AG04449 (cell line): ENCODE results near the gene ZBTB8B.
"Not testable (repeated sequence)": the region's sequence is repeated elsewhere in the genome, so short reads cannot be mapped to it uniquely, and the experiment has no call there.

ENCODE experiments used
- CTCF ChIA-PET: fragments of 350-600 bp; formaldehyde crosslinking; extraction: SDS; loops from one replicate; lab custom pipeline; 2021; ENCODE audit warnings: antibody characterized with exemption; lab: Yijun Ruan, JAX
- POLR2A ChIA-PET: fragments of 400-600, 350-600 bp; formaldehyde crosslinking; extraction: SDS; loops from one replicate; lab custom pipeline; 2020; ENCODE audit warnings: antibody characterized with exemption, inconsistent platforms; lab: Yijun Ruan, JAX
- DNase-seq: peaks from one replicate; pipeline ENCODE4 v3.0.0-alpha.2; 2010; ENCODE audit warnings: low read depth, low spot score
- H3K4me3 ChIP-seq: 2 replicates; pipeline ENCODE4 v1.5.1; 2011; ENCODE audit warnings: low read depth, mild to moderate bottlenecking, control low read depth, low read length
- CTCF ChIP-seq: IDR thresholded peaks from one replicate; pipeline ENCODE4 v1.5.1; 2011; ENCODE audit warnings: mild to moderate bottlenecking, moderate library complexity, low read length, control low read depth, inconsistent platforms; ENCODE audit not compliant: insufficient read depth; ENCODE audit errors: missing control alignments

ZBTB8B gene

GRCh38 chr1:32468791-32469190 is 3.9 kb downstream of the ZBTB8B start:
- no peak overlapping the region for H3K4me3 ChIP-seq
- no peak for DNase-seq
- TF ChIP-seq CTCF, result no peak
- POLR2A ChIA-PET, result no interaction called here
- CTCF ChIA-PET, result no interaction called here

- H3K4me3 ChIP-seq, result no peak overlapping the region
- no peak for TF ChIP-seq CTCF
- ChIA-PET CTCF (interaction anchor here (0.8 kb wide), 1 partner anchor 25 kb away, joined by 3 read pairs; no protein-coding TSS in a partner anchor), POLR2A (no interaction called here)
- no peak for DNase-seq
Measured at GRCh38 chr1:32470431-32470830, 5.6 kb downstream of the ZBTB8B start.

- POLR2A ChIA-PET, result no interaction called here
- CTCF ChIA-PET, result interaction anchor here (0.8 kb wide), 1 partner anchor 25 kb away, joined by 3 read pairs; no protein-coding TSS in a partner anchor
Measured at GRCh38 chr1:32470991-32471694, 6.3 kb downstream of the ZBTB8B start.

GRCh38 chr1:32471695-32472362 is 7.0 kb downstream of the ZBTB8B start:
- no peak for DNase-seq
- CTCF ChIA-PET, result no interaction called here
- H3K4me3 ChIP-seq, result no peak overlapping the region
- TF ChIP-seq CTCF, result no peak
- POLR2A ChIA-PET, result no interaction called here

More at GRCh38 chr1:32470991-32471694, 6.3 kb downstream of the ZBTB8B start:
- DNase-seq, result no peak
- peak; percentile 6 for TF ChIP-seq CTCF
- H3K4me3 ChIP-seq, result no peak overlapping the region

- H3K4me3 ChIP-seq, POLR2A ChIA-PET, DNase-seq: not testable (repeated sequence)
- CTCF ChIA-PET, result interaction anchor here (1.5 kb wide), 1 partner anchor 26 kb away, joined by 4 read pairs; no protein-coding TSS in a partner anchor
Measured at GRCh38 chr1:32472966-32473365, 8.1 kb downstream of the ZBTB8B start.

GRCh38 chr1:32474954-32475353 is 10.1 kb downstream of the ZBTB8B start:
- CTCF ChIA-PET, result no interaction called here
- POLR2A ChIA-PET, result no interaction called here
- DNase-seq, result no peak
- H3K4me3 ChIP-seq, result no peak overlapping the region
- TF ChIP-seq CTCF, result no peak
